ENCODE measurements around the gene SH3TC1.

GRCh38 chr4:8233672-8234484, 34.8 kb downstream of the SH3TC1 start:
- TF ChIP-seq CTCF (IDR thresholded peaks at IDR 0.05) (no peak), POLR2A (IDR thresholded peaks at IDR 0.05) (no peak)

Measured in adrenal gland (tissue), 5 donors.